ENCODE data around the gene ATP2B2.

The ATP2B2 gene

GRCh38 chr3:10279384-10280176, 225.8 kb downstream of the ATP2B2 start:
- no peaks in the 10 kb centered on the region for H3K27me3 ChIP-seq (replicated peaks; ENCODE audit: control insufficient read depth, insufficient read depth, low read length, poor library complexity, severe bottlenecking)
- no peaks in the 10 kb centered on the region for H3K9me3 ChIP-seq (ENCODE audit: control insufficient read depth, low read length)
- DNase-seq: no peak
- H3K4me3 ChIP-seq (ENCODE audit: insufficient read depth, low read depth, low read length, poor library complexity, severe bottlenecking): no peak overlapping the region
- H3K27ac ChIP-seq (ENCODE audit: insufficient read depth, low read length, poor library complexity, severe bottlenecking): no peak overlapping the region
- H3K4me1 ChIP-seq (ENCODE audit: control insufficient read depth, insufficient read depth, low read length, poor library complexity, severe bottlenecking): peaks cover 16% of the 10 kb centered on the region
- peaks cover 72% of the 10 kb centered on the region for H3K36me3 ChIP-seq (ENCODE audit: control insufficient read depth, insufficient read depth, low read length)

- DNase-seq: no peak
- Histone ChIP-seq H3K4me3 (ENCODE audit: insufficient read depth, low read depth, low read length, poor library complexity, severe bottlenecking) (no peak overlapping the region), H3K27me3 (replicated peaks; ENCODE audit: control insufficient read depth, insufficient read depth, low read length, poor library complexity, severe bottlenecking) (no peaks in the 10 kb centered on the region), H3K36me3 (ENCODE audit: control insufficient read depth, insufficient read depth, low read length) (peaks cover 72% of the 10 kb centered on the region), H3K27ac (ENCODE audit: insufficient read depth, low read length, poor library complexity, severe bottlenecking) (peak overlapping the region; percentile 16), H3K4me1 (ENCODE audit: control insufficient read depth, insufficient read depth, low read length, poor library complexity, severe bottlenecking) (peaks cover 11% of the 10 kb centered on the region), H3K9me3 (ENCODE audit: control insufficient read depth, low read length) (no peaks in the 10 kb centered on the region)
These were observed 226.9 kb downstream of the ATP2B2 start for GRCh38 chr3:10278501-10278900.

GRCh38 chr3:10277115-10277625, 228.2 kb downstream of the ATP2B2 start:
- no peak overlapping the region for H3K27ac ChIP-seq (ENCODE audit: insufficient read depth, low read length, poor library complexity, severe bottlenecking)
- peaks cover 16% of the 10 kb centered on the region for H3K4me1 ChIP-seq (ENCODE audit: control insufficient read depth, insufficient read depth, low read length, poor library complexity, severe bottlenecking)
- H3K9me3 ChIP-seq (ENCODE audit: control insufficient read depth, low read length): no peaks in the 10 kb centered on the region
- no peak overlapping the region for H3K4me3 ChIP-seq (ENCODE audit: insufficient read depth, low read depth, low read length, poor library complexity, severe bottlenecking)
- DNase-seq: no peak
- no peaks in the 10 kb centered on the region for H3K27me3 ChIP-seq (replicated peaks; ENCODE audit: control insufficient read depth, insufficient read depth, low read length, poor library complexity, severe bottlenecking)
- H3K36me3 ChIP-seq (ENCODE audit: control insufficient read depth, insufficient read depth, low read length): peaks cover 71% of the 10 kb centered on the region

GRCh38 chr3:10274601-10275000, 230.8 kb downstream of the ATP2B2 start:
- H3K27me3 ChIP-seq (replicated peaks; ENCODE audit: control insufficient read depth, insufficient read depth, low read length, poor library complexity, severe bottlenecking): no peaks in the 10 kb centered on the region
- peaks cover 72% of the 10 kb centered on the region for H3K36me3 ChIP-seq (ENCODE audit: control insufficient read depth, insufficient read depth, low read length)
- no peak overlapping the region for H3K27ac ChIP-seq (ENCODE audit: insufficient read depth, low read length, poor library complexity, severe bottlenecking)
- DNase-seq: no peak
- no peaks in the 10 kb centered on the region for H3K9me3 ChIP-seq (ENCODE audit: control insufficient read depth, low read length)
- peaks cover 16% of the 10 kb centered on the region for H3K4me1 ChIP-seq (ENCODE audit: control insufficient read depth, insufficient read depth, low read length, poor library complexity, severe bottlenecking)
- H3K4me3 ChIP-seq (ENCODE audit: insufficient read depth, low read depth, low read length, poor library complexity, severe bottlenecking): no peak overlapping the region

All from effector memory CD4-positive, alpha-beta T cell (primary cell).